WTC11 (cell line): Measurements from ENCODE around the gene VSIG4. TPM values are rescaled to one million over a fixed set of nuclear protein-coding genes. Genes with fewer than 3 reads are reported as not detected.
A peak's percentile ranks its signal among the peaks of the same experiment; 100 is the strongest.

Experiments used
- ATAC-seq: fragments of 200-7000 bp; cut with Tn5 transposase; 2 replicates; pipeline ENCODE4 v1.10.0; 2021; ENCODE audit warnings: mild to moderate bottlenecking, moderate library complexity
- CTCF ChIA-PET: fragments of 300-600 bp; sonication (Branson Sonifier 250); formaldehyde crosslinking; loops from one replicate; lab custom pipeline; 2021; ENCODE audit warnings: antibody characterized with exemption; lab: Charles Lee
- POLR2A ChIA-PET: fragments of 350-600 bp; sonication (Branson Sonifier 250); formaldehyde crosslinking; loops from one replicate; lab custom pipeline; 2021; ENCODE audit warnings: antibody characterized with exemption; lab: Charles Lee
- DNase-seq: peaks from one replicate; pipeline ENCODE4 v3.0.0; 2021; ENCODE audit warnings: low spot score
- H3K27ac Mint-ChIP-seq: 2 replicates; pipeline ENCODE4 v1.8.0; 2021; ENCODE audit warnings: mixed read lengths
- H3K27me3 Mint-ChIP-seq: 2 replicates; pipeline ENCODE4 v1.8.0; 2021; ENCODE audit warnings: low read depth, mild to moderate bottlenecking, moderate library complexity, mixed read lengths
- H3K36me3 Mint-ChIP-seq: 2 replicates; pipeline ENCODE4 v1.8.0; 2021; ENCODE audit warnings: mixed read lengths
- H3K4me1 Mint-ChIP-seq: 2 replicates; pipeline ENCODE4 v1.8.0; 2022; ENCODE audit warnings: mixed read lengths
- H3K4me3 Mint-ChIP-seq: 2 replicates; pipeline ENCODE4 v1.8.0; 2021; ENCODE audit warnings: mild to moderate bottlenecking, moderate library complexity, mixed read lengths
- H3K9me3 Mint-ChIP-seq: 2 replicates; pipeline ENCODE4 v1.8.0; 2021; ENCODE audit warnings: mixed read lengths
- ATF1 ChIP-seq: sonication (generic); formaldehyde crosslinking; IDR thresholded peaks from 2 replicates; pipeline ENCODE4 v1.8.1; 2023; ENCODE audit warnings: mild to moderate bottlenecking, moderate library complexity, missing genetic modification reagents
- ATF2 ChIP-seq: sonication (generic); formaldehyde crosslinking; IDR thresholded peaks from 2 replicates; pipeline ENCODE4 v1.8.1; 2022; ENCODE audit warnings: low read depth, missing genetic modification reagents, borderline replicate concordance
- ESRRA ChIP-seq: sonication (generic); formaldehyde crosslinking; IDR thresholded peaks from 2 replicates; pipeline ENCODE4 v1.8.1; 2022; ENCODE audit warnings: mild to moderate bottlenecking, missing genetic modification reagents, borderline replicate concordance
- HMGXB4 ChIP-seq: sonication (generic); formaldehyde crosslinking; IDR thresholded peaks from 2 replicates; pipeline ENCODE4 v1.8.1; 2023; ENCODE audit warnings: mild to moderate bottlenecking, moderate library complexity, missing genetic modification reagents
- IRF1 ChIP-seq: sonication (generic); formaldehyde crosslinking; IDR thresholded peaks from 2 replicates; pipeline ENCODE4 v1.8.0; 2023; ENCODE audit warnings: missing genetic modification reagents
- NR1H2 ChIP-seq: sonication (generic); formaldehyde crosslinking; IDR thresholded peaks from 2 replicates; pipeline ENCODE4 v1.9.0; 2021; ENCODE audit warnings: mild to moderate bottlenecking, moderate library complexity, missing genetic modification reagents
- RELA ChIP-seq: sonication (generic); formaldehyde crosslinking; IDR thresholded peaks from 2 replicates; pipeline ENCODE4 v1.8.1; 2022; ENCODE audit warnings: missing genetic modification reagents, mild to moderate bottlenecking, borderline replicate concordance
- RORB ChIP-seq: fragments of 250-450 bp; sonication (Bioruptor Pico); IDR thresholded peaks from 2 replicates; pipeline ENCODE4 v1.9.0; 2021; ENCODE audit warnings: mild to moderate bottlenecking
- SMAD4 ChIP-seq: sonication (generic); formaldehyde crosslinking; IDR thresholded peaks from 2 replicates; pipeline ENCODE4 v1.8.0; 2022; ENCODE audit warnings: mild to moderate bottlenecking, missing genetic modification reagents
- SOX15 ChIP-seq: fragments of 250-450 bp; sonication (Bioruptor Pico); IDR thresholded peaks from 2 replicates; pipeline ENCODE4 v1.9.0; 2021; ENCODE audit warnings: mild to moderate bottlenecking
- STAT6 ChIP-seq: sonication (generic); formaldehyde crosslinking; conservative IDR thresholded peaks from 2 replicates; pipeline ENCODE4 v1.8.1; 2023; ENCODE audit warnings: mild to moderate bottlenecking, low read depth, missing genetic modification reagents, moderate library complexity
- TEAD1 ChIP-seq: sonication (generic); formaldehyde crosslinking; IDR thresholded peaks from 2 replicates; pipeline ENCODE4 v1.8.0; 2022; ENCODE audit warnings: mild to moderate bottlenecking, missing genetic modification reagents
- ZNF138 ChIP-seq: sonication (generic); formaldehyde crosslinking; conservative IDR thresholded peaks from 2 replicates; pipeline ENCODE4 v1.8.1; 2022; ENCODE audit warnings: mild to moderate bottlenecking, moderate library complexity, missing genetic modification reagents
- ZNF317 ChIP-seq: sonication (generic); formaldehyde crosslinking; IDR thresholded peaks from 2 replicates; pipeline ENCODE4 v1.8.1; 2023; ENCODE audit warnings: low read depth, mild to moderate bottlenecking, moderate library complexity, missing genetic modification reagents, borderline replicate concordance
- ZNF512 ChIP-seq: sonication (generic); formaldehyde crosslinking; IDR thresholded peaks from 2 replicates; pipeline ENCODE4 v1.8.1; 2022; ENCODE audit warnings: missing genetic modification reagents, borderline replicate concordance
- total RNA-seq: library from RNA; stranded (reverse); gene quantifications from 3 replicates; pipeline ENCODE4 v1.2.3, GENCODE V29; 2021
- TF ChIP-seq, protein P1 (sequence below): sonication (generic); formaldehyde crosslinking; IDR thresholded peaks from 2 replicates; pipeline ENCODE4 v1.8.1; 2023; ENCODE audit warnings: mild to moderate bottlenecking, missing genetic modification reagents
- TF ChIP-seq, protein P2 (sequence below): sonication (generic); formaldehyde crosslinking; IDR thresholded peaks from 2 replicates; pipeline ENCODE4 v1.8.1; 2023; ENCODE audit warnings: mild to moderate bottlenecking, missing genetic modification reagents, moderate library complexity
- TF ChIP-seq, protein P3 (sequence below): sonication (generic); formaldehyde crosslinking; IDR thresholded peaks from 2 replicates; pipeline ENCODE4 v1.8.1; 2022; ENCODE audit warnings: low read depth, mild to moderate bottlenecking, moderate library complexity, missing genetic modification reagents, borderline replicate concordance

VSIG4 gene
- total RNA-seq, 1 experiment from 2014 or later, result 0.24 TPM

- ChIA-PET CTCF (no interaction called here), POLR2A (no interaction called here)
- ATAC-seq (peak; percentile 92), DNase-seq (no peak)
- no peaks in the 10 kb centered on the region for H3K36me3 Mint-ChIP-seq
- H3K27me3 Mint-ChIP-seq, result no peaks in the 10 kb centered on the region
- no peaks in the 10 kb centered on the region for H3K9me3 Mint-ChIP-seq
- no peaks in the 10 kb centered on the region for H3K4me1 Mint-ChIP-seq
- no peak overlapping the region for H3K27ac Mint-ChIP-seq
- TF ChIP-seq SMAD4 (CRISPR knock-in tag), result no peak
- TF ChIP-seq TEAD1 (CRISPR knock-in tag), result no peak
- no peak for TF ChIP-seq ZNF317 (CRISPR knock-in tag)
- TF ChIP-seq RORB (CRISPR knock-in tag), result no peak
- no peak for TF ChIP-seq ESRRA (CRISPR knock-in tag)
- no peak for TF ChIP-seq ATF2 (CRISPR knock-in tag)
- no peak for TF ChIP-seq HMGXB4 (CRISPR knock-in tag)
- TF ChIP-seq SOX15, result no peak
- TF ChIP-seq, protein P1, sequence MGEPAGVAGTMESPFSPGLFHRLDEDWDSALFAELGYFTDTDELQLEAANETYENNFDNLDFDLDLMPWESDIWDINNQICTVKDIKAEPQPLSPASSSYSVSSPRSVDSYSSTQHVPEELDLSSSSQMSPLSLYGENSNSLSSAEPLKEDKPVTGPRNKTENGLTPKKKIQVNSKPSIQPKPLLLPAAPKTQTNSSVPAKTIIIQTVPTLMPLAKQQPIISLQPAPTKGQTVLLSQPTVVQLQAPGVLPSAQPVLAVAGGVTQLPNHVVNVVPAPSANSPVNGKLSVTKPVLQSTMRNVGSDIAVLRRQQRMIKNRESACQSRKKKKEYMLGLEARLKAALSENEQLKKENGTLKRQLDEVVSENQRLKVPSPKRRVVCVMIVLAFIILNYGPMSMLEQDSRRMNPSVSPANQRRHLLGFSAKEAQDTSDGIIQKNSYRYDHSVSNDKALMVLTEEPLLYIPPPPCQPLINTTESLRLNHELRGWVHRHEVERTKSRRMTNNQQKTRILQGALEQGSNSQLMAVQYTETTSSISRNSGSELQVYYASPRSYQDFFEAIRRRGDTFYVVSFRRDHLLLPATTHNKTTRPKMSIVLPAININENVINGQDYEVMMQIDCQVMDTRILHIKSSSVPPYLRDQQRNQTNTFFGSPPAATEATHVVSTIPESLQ, result no peak
- TF ChIP-seq, protein P2, sequence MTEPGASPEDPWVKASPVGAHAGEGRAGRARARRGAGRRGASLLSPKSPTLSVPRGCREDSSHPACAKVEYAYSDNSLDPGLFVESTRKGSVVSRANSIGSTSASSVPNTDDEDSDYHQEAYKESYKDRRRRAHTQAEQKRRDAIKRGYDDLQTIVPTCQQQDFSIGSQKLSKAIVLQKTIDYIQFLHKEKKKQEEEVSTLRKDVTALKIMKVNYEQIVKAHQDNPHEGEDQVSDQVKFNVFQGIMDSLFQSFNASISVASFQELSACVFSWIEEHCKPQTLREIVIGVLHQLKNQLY (CRISPR knock-in tag), result no peak
- no peak for TF ChIP-seq RELA (CRISPR knock-in tag)
- no peak for TF ChIP-seq ZNF512 (CRISPR knock-in tag)
- no peak for TF ChIP-seq IRF1 (CRISPR knock-in tag)
- TF ChIP-seq ATF1 (CRISPR knock-in tag), result no peak
- TF ChIP-seq NR1H2 (CRISPR knock-in tag), result no peak
- no peak for TF ChIP-seq ZNF138 (CRISPR knock-in tag)
- no peak for TF ChIP-seq STAT6 (CRISPR knock-in tag)
- TF ChIP-seq, protein P3, sequence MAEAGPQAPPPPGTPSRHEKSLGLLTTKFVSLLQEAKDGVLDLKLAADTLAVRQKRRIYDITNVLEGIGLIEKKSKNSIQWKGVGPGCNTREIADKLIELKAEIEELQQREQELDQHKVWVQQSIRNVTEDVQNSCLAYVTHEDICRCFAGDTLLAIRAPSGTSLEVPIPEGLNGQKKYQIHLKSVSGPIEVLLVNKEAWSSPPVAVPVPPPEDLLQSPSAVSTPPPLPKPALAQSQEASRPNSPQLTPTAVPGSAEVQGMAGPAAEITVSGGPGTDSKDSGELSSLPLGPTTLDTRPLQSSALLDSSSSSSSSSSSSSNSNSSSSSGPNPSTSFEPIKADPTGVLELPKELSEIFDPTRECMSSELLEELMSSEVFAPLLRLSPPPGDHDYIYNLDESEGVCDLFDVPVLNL (CRISPR knock-in tag), result no peak
- no peak overlapping the region for H3K4me3 Mint-ChIP-seq
Observed at GRCh38 chrX:66022632-66023384, 17.1 kb downstream of the VSIG4 start.
